ENCODE results near the gene LSM4. TPM values are rescaled to one million over a fixed set of nuclear protein-coding genes. Genes with fewer than 3 reads are reported as not detected.

The LSM4 gene
- total RNA-seq, 1 donor from 2014 or later = 94.8 TPM

- intact Hi-C loops (cut with micrococcal nuclease) = no loop called here
- no peak for TF ChIP-seq CTCF (IDR thresholded peaks at IDR 0.05; ENCODE audit: borderline replicate concordance)
- no peak for DNase-seq
Observed at GRCh38 chr19:18262917-18263316, 60.0 kb downstream of the LSM4 start.

GRCh38 chr19:18262144-18262543 lies 60.7 kb downstream of the LSM4 start:
- Histone ChIP-seq H3K36me3 (no peaks in the 10 kb centered on the region), H3K4me1 (no peaks in the 10 kb centered on the region)

More at GRCh38 chr19:18262917-18263316, 60.0 kb downstream of the LSM4 start:
- no peaks in the 10 kb centered on the region for H3K4me1 ChIP-seq
- H3K36me3 ChIP-seq = no peaks in the 10 kb centered on the region
- no peak overlapping the region for H3K27ac ChIP-seq (replicated peaks)
- H3K9me3 ChIP-seq (replicated peaks) = no peaks in the 10 kb centered on the region
- no peak overlapping the region for H3K4me3 ChIP-seq
- no peaks in the 10 kb centered on the region for H3K27me3 ChIP-seq (ENCODE audit: low read depth)

GRCh38 chr19:18261474-18261873 lies 61.4 kb downstream of the LSM4 start:
- H3K4me1 ChIP-seq = no peaks in the 10 kb centered on the region
- H3K27me3 ChIP-seq (ENCODE audit: low read depth) = no peaks in the 10 kb centered on the region
- intact Hi-C loops (cut with micrococcal nuclease) = no loop called here
- no peaks in the 10 kb centered on the region for H3K9me3 ChIP-seq (replicated peaks)
- H3K4me3 ChIP-seq = no peak overlapping the region
- no peaks in the 10 kb centered on the region for H3K36me3 ChIP-seq
- no peak for TF ChIP-seq CTCF (IDR thresholded peaks at IDR 0.05; ENCODE audit: borderline replicate concordance)
- no peak for DNase-seq
- no peak overlapping the region for H3K27ac ChIP-seq (replicated peaks)

More at GRCh38 chr19:18262144-18262543, 60.7 kb downstream of the LSM4 start:
- Histone ChIP-seq H3K27ac (replicated peaks) (no peak overlapping the region), H3K4me3 (no peak overlapping the region), H3K27me3 (ENCODE audit: low read depth) (no peaks in the 10 kb centered on the region), H3K9me3 (replicated peaks) (no peaks in the 10 kb centered on the region)
- DNase-seq = no peak
- intact Hi-C loops (cut with micrococcal nuclease) = no loop called here
- TF ChIP-seq CTCF (IDR thresholded peaks at IDR 0.05; ENCODE audit: borderline replicate concordance) = no peak

GRCh38 chr19:18259893-18260292 lies 63.0 kb downstream of the LSM4 start:
- Histone ChIP-seq H3K9me3 (replicated peaks) (no peaks in the 10 kb centered on the region), H3K36me3 (no peaks in the 10 kb centered on the region), H3K4me3 (no peak overlapping the region), H3K4me1 (no peaks in the 10 kb centered on the region), H3K27me3 (ENCODE audit: low read depth) (peaks cover 9% of the 10 kb centered on the region), H3K27ac (replicated peaks) (no peak overlapping the region)
- no peak for DNase-seq
- no peak for TF ChIP-seq CTCF (IDR thresholded peaks at IDR 0.05; ENCODE audit: borderline replicate concordance)
- intact Hi-C loops (cut with micrococcal nuclease) = loop anchor here (10.0 kb wide), 1 partner anchor 145 kb away; no protein-coding TSS in a partner anchor

GRCh38 chr19:18257503-18258470 lies 65.1 kb downstream of the LSM4 start:
- Histone ChIP-seq H3K36me3 (no peaks in the 10 kb centered on the region), H3K4me1 (no peaks in the 10 kb centered on the region), H3K4me3 (no peak overlapping the region), H3K27me3 (ENCODE audit: low read depth) (peaks cover 20% of the 10 kb centered on the region), H3K27ac (replicated peaks) (no peak overlapping the region), H3K9me3 (replicated peaks) (no peaks in the 10 kb centered on the region)
- no peak for DNase-seq
- no peak for TF ChIP-seq CTCF (IDR thresholded peaks at IDR 0.05; ENCODE audit: borderline replicate concordance)
- intact Hi-C loops (cut with micrococcal nuclease) = loop anchor here (10.0 kb wide), 1 partner anchor 143 kb away; no protein-coding TSS in a partner anchor

Small RNA genes lying within 50 kb of the gene (microRNA-seq; reads per million reads assigned to microRNA genes)
- 1.2 reads per million for gene MIR3188

Other genes with a start within 250 kb of the LSM4 start
- 0.44 TPM for gene IL12RB1, start 236.1 kb downstream of the LSM4 start, total RNA-seq
- 4.6 TPM for gene MAST3, start 225.3 kb downstream of the LSM4 start, total RNA-seq
- gene PIK3R2, start 169.9 kb downstream of the LSM4 start, total RNA-seq = 28.0 TPM
- gene IFI30, start 149.3 kb downstream of the LSM4 start, total RNA-seq = 23.3 TPM
- gene MPV17L2, start 129.9 kb downstream of the LSM4 start, total RNA-seq = 12.5 TPM
- 37.4 TPM for gene RAB3A, start 119.0 kb downstream of the LSM4 start, total RNA-seq
- gene PDE4C, start 96.6 kb downstream of the LSM4 start, total RNA-seq = 2.4 TPM
- 0.49 TPM for gene IQCN, start 48.6 kb downstream of the LSM4 start, total RNA-seq
- 107 TPM for gene JUND, start 41.5 kb downstream of the LSM4 start, total RNA-seq
- 38.8 TPM for gene PGPEP1, start 17.5 kb upstream of the LSM4 start, total RNA-seq
- 0.33 TPM for gene GDF15, start 63.1 kb upstream of the LSM4 start, total RNA-seq
- gene LRRC25, start 74.5 kb upstream of the LSM4 start, total RNA-seq = 2.4 TPM
- gene SSBP4, start 96.3 kb upstream of the LSM4 start, total RNA-seq = 30.8 TPM
- 24.1 TPM for gene ISYNA1, start 115.1 kb upstream of the LSM4 start, total RNA-seq
- 7.9 TPM for gene ELL, start 199.0 kb upstream of the LSM4 start, total RNA-seq
- gene FKBP8, start 220.5 kb upstream of the LSM4 start, total RNA-seq = 153 TPM
- 52.0 TPM for gene KXD1, start 234.8 kb upstream of the LSM4 start, total RNA-seq
- gene UBA52, start 248.8 kb upstream of the LSM4 start, total RNA-seq = 643 TPM

Data from left ventricle myocardium inferior (tissue), 1 donor.